ENCODE measurements around the gene PPT2. TPM values are rescaled to one million over a fixed set of nuclear protein-coding genes. Genes with fewer than 3 reads are reported as not detected.
"Not testable (repeated sequence)": the region's sequence is repeated elsewhere in the genome, so short reads cannot be mapped to it uniquely, and the experiment has no call there.

PPT2 gene
- total RNA-seq, 4 donors from 2014 or later = 42.8 to 183 (median 72.2) TPM

DNA sequence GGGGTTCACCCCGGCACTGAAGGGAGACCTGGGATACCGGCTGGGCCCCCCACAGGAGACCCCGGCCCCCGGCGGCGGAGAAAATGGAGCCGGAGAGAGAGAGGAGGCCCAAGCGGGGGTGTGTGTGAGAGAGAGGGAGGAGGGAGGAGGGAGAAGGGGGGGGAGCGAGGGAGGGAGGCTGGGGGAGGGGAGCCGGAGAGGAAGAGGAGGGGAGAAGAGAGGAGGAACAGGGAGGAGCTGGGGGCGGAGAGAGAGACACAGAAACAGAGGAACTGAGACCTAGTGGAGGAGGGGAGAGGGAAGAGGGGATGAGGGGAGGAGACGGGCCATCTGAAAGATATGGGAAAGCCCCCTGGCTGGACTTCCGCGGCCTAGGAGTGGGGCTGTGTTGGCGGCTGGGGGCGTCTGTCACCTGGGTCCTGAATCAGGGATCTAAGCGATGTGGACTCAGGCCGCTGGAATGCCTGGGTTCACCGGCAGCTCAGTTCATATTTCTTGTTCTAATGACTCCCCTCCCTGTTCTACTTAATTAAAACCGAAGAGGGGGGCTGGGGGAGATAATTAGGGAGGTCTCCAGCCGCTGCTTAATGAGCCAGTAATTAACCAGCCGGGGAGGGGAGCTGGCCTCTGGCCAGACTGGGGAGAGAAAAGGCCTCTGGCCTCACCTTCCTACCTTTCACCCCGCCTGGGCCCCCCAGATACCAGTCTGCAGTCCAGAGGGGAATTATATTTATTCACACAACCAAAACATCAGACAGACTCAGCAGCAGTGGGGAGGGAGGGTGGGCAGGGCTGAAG lies 36.3 kb downstream of the PPT2 start, which contains the start of gene PBX2:
TSS of gene PBX2 (minus strand) at position 149 of the 798 bp plus-strand sequence. CDS start 287 bp downstream, outside the sequence.
- H3K36me3 ChIP-seq = peaks cover 21% of the 10 kb centered on the region
- peak; percentile 94 to 95 for DNase-seq (ENCODE audit: low spot score in 2 of 2)
- H3K27me3 ChIP-seq = no peaks in the 10 kb centered on the region
- H3K9me3 ChIP-seq = no peaks in the 10 kb centered on the region
- peak within 1 kb of the TSS; percentile 61 for H3K4me3 ChIP-seq
- WGBS = 1% methylated on average over 20 of the region's 23 CpGs
- TF ChIP-seq POLR2A (IDR thresholded peaks at IDR 0.05) = peak in 1 of 2 donors; percentile 56
- TF ChIP-seq EP300 (IDR thresholded peaks at IDR 0.05) = no peak
- peak within 1 kb of the TSS; percentile 89 for H3K27ac ChIP-seq
- peaks cover 80% of the 10 kb centered on the region for H3K4me1 ChIP-seq

DNA sequence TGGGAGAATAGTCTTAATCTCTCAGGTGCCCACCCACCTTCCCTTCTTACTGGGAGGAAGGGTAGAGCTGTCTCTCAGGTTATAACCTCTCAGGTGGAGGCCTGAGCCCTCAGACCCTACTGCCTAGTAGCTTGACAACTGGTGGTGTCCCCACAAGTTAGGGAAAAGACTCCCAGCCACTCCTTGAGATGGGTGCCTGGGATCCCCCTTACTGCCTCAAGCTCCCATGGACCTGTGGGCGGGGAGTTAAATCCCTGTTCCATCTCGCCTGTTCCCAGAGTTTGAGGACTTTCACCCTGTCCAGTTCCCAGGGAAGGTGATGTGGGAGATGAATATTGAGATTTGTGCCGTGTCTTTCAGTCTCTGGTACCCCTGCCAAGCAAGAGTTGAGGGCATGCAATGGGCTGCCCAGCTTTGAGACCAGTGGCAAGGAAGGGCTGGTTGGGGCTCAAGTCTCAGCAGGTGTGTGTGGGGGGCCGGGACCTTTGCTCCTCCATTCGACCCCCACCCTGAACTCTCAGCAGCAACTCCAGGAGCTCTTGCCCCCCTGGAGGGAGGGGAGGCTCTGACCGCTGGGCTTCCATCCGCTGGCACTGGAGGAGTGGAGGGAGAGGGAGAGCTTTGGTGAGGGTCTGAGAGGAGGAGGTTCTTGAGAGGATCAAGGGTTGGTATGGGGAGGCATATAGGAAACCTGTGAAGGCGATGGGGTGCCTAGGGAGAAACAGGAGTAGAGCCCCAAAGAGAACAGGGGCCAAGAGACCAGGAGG lies 37.2 kb downstream of the PPT2 start:
- no peak for DNase-seq (ENCODE audit: low spot score in 2 of 2)
- TF ChIP-seq POLR2A (IDR thresholded peaks at IDR 0.05) (no peak), POLR2AphosphoS5 (IDR thresholded peaks at IDR 0.05) (no peak), EP300 (IDR thresholded peaks at IDR 0.05) (no peak)
- TF ChIP-seq, protein P1, sequence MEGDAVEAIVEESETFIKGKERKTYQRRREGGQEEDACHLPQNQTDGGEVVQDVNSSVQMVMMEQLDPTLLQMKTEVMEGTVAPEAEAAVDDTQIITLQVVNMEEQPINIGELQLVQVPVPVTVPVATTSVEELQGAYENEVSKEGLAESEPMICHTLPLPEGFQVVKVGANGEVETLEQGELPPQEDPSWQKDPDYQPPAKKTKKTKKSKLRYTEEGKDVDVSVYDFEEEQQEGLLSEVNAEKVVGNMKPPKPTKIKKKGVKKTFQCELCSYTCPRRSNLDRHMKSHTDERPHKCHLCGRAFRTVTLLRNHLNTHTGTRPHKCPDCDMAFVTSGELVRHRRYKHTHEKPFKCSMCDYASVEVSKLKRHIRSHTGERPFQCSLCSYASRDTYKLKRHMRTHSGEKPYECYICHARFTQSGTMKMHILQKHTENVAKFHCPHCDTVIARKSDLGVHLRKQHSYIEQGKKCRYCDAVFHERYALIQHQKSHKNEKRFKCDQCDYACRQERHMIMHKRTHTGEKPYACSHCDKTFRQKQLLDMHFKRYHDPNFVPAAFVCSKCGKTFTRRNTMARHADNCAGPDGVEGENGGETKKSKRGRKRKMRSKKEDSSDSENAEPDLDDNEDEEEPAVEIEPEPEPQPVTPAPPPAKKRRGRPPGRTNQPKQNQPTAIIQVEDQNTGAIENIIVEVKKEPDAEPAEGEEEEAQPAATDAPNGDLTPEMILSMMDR (IDR thresholded peaks at IDR 0.05) = no peak
- H3K36me3 ChIP-seq = peaks cover 21% of the 10 kb centered on the region
- WGBS = 96% methylated on average over 5 of the region's 8 CpGs
- peaks cover 74% of the 10 kb centered on the region for H3K4me1 ChIP-seq
- H3K4me3 ChIP-seq = peak overlapping the region; percentile 61
- H3K27ac ChIP-seq = peak overlapping the region; percentile 89
- H3K27me3 ChIP-seq = no peaks in the 10 kb centered on the region
- H3K9me3 ChIP-seq = no peaks in the 10 kb centered on the region

DNA sequence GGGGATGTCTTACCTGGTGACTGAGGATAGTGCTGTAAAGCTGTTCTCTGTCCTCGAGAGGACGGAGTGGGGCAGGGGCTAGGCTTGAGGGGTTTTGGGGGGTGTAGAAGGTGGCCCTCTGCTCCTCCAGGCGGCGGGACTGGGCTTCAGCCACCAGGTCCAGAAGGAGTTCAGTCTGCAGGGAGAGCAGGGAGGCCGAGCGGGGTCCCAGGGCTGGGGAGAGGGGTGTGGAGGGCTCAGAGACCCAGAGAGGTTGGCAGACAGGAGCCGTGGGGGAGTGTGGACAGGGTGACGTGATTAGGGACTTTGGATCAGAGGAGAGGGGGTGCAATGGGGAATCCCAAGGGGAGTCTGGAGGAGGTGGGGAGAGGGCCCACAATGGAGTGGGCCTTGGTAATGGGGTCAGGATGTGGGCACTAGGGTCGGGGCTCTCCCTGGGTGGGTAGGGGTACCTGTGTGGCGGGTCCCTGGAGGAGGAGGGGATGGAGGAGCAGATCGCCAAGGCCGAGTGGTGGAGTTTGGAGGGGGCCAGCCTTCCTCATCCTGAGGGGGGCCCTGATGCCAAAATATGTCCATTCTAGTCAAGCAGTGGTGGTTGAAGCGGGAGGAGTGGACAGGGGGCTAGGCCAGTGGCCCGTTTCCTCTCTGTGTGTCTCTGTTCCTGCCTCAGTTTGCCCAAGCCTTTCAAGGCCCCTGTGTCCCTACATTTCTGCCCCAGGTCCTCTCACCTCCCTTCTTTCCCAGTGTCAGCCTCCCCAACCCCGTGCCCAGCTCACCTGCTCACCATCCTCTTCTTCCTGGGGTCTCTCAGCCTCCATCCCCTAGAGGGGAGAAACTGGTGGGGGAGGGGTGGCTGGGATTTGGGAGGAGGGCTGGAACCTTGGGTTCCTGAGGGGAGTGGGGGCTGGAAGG lies 38.0 kb downstream of the PPT2 start:
- Histone ChIP-seq H3K27ac (peak overlapping the region; percentile 89), H3K36me3 (peaks cover 12% of the 10 kb centered on the region), H3K27me3 (no peaks in the 10 kb centered on the region), H3K9me3 (no peaks in the 10 kb centered on the region), H3K4me1 (peaks cover 72% of the 10 kb centered on the region), H3K4me3 (peak overlapping the region; percentile 61)
- DNase-seq (ENCODE audit: low spot score in 2 of 2) = peak in 1 of 2 donors; percentile 67
- WGBS = 70% methylated on average over 15 of the region's 15 CpGs
- TF ChIP-seq, protein P1 (IDR thresholded peaks at IDR 0.05) = no peak
- TF ChIP-seq EP300 (IDR thresholded peaks at IDR 0.05) (no peak), POLR2A (IDR thresholded peaks at IDR 0.05) (no peak), POLR2AphosphoS5 (IDR thresholded peaks at IDR 0.05) (no peak)

DNA sequence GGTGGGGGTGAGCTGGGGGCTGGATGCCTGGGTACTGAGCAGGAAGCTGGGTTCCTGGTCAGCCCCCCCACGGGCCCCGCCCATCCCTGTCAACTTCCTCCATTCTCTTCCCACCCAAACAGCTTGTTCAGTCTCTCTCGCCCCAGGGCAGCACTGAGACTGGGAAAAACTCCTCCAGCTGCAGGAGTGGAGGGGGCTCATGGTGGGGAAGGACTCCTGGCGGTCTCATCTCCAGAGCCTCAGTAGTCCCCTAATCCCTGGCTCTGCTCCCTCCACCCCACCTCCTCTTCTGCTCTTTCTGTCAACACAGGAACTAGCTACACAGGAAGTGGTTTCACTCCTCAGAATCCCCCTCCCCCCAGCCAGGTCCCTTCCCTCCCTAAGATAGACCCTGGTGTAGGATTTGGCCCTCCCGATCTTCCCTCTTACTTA lies 38.7 kb downstream of the PPT2 start, which contains the start of gene GPSM3:
TSS of gene GPSM3 (minus strand) at position 36 of the 432 bp plus-strand sequence. CDS start 130 bp downstream, outside the sequence.
- no peaks in the 10 kb centered on the region for H3K9me3 ChIP-seq
- no peak for DNase-seq (ENCODE audit: low spot score in 2 of 2)
- peaks cover 71% of the 10 kb centered on the region for H3K4me1 ChIP-seq
- TF ChIP-seq EP300 (IDR thresholded peaks at IDR 0.05) (no peak), POLR2AphosphoS5 (IDR thresholded peaks at IDR 0.05) (no peak), POLR2A (IDR thresholded peaks at IDR 0.05) (no peak)
- TF ChIP-seq, protein P1 (IDR thresholded peaks at IDR 0.05) = no peak
- 39% methylated on average over 5 of the region's 5 CpGs for WGBS
- no peaks in the 10 kb centered on the region for H3K27me3 ChIP-seq
- peaks cover 5% of the 10 kb centered on the region for H3K36me3 ChIP-seq
- H3K27ac ChIP-seq = peak within 1 kb of the TSS; percentile 89
- peak within 1 kb of the TSS; percentile 61 for H3K4me3 ChIP-seq

DNA sequence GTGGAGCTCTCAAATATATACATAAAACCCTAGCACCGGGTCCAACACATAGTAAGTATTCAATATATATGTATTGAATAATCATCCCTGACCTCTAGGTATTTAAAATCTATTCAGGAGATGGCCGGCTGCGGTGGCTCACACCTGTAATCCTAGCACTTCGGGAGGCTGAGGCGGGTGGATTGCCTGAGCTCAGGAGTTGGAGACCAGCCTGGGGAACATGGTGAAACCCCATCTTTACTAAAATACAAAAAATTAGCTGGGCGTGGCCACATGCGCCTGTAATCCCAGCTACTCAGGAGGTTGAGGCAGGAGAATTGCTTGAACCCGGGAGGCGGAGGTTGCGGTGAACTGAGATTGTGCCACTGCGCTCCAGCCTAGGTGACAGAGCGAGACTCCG lies 39.2 kb downstream of the PPT2 start:
- H3K9me3 ChIP-seq; H3K27me3 ChIP-seq; H3K36me3 ChIP-seq; DNase-seq (ENCODE audit: low spot score in 2 of 2): not testable (repeated sequence)
- Histone ChIP-seq H3K27ac (peak overlapping the region; percentile 89), H3K4me3 (peak overlapping the region; percentile 61), H3K4me1 (peaks cover 66% of the 10 kb centered on the region)
- WGBS = 73% methylated on average over 13 of the region's 13 CpGs

All from suprapubic skin (tissue), 4 donors.